ENCODE results near the gene BCR. TPM values are rescaled to one million over a fixed set of nuclear protein-coding genes. Genes with fewer than 3 reads are reported as not detected.

BCR gene
- total and polyA plus RNA-seq, 2 of the 8 experiments (the other 6 are each of a cell fraction or from before 2014, with no cell fraction given) = 66.7 to 130 TPM

DNA sequence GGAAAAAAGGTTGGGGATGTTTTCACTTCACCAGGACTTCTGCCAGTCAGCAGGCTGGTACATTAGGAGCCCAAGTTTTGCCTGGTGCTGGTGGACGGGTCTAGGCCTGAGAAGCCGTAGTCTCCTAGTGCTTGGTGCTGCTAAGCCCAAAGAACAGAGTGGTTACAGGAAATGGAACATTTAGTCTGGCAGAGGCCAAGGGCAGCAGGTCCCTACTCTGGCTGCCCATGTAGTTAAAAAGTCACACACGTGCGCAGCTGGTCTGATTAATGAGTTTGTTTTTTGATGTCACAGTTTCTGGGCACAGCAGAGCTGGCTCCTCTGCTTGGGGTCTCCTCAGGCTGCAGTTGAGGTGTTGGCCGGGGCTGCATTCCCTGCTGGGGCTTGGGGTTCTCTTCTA is 20.6 kb downstream of the BCR start:
- Histone ChIP-seq H3K14ac (ENCODE audit: insufficient read length) (no peak overlapping the region), H3K27me3 (replicated peaks in 1 of 4; ENCODE audit: control insufficient read depth in 3 of 4, extremely low read depth in 1 of 4, insufficient read depth in 3 of 4, low read length in 3 of 4) (no peaks in the 10 kb centered on the region), H2AK5ac (ENCODE audit: low read depth, low read length) (peak overlapping the region; percentile 53; the same call in 1 of the 2 replicates), H3K27ac (ENCODE audit: low read depth, low read length) (no peak overlapping the region), H3K9ac (replicated peaks in 1 of 4; ENCODE audit: extremely low read depth in 1 of 4, low read depth in 3 of 4, low read length in 3 of 4) (no peak overlapping the region), H3K4ac (replicated peaks; ENCODE audit: insufficient read length, low read depth, low read length) (no peak overlapping the region), H3K23me2 (ENCODE audit: low read depth, low read length) (no peaks in the 10 kb centered on the region), H2AFZ (ENCODE audit: low read length) (no peak overlapping the region), H2BK5ac (ENCODE audit: low read depth, low read length) (no peak overlapping the region), H3K9me3 (ENCODE audit: insufficient read depth in 2 of 2, low read depth in 1 of 2, low read length in 1 of 2) (no peaks in the 10 kb centered on the region), H2BK12ac (ENCODE audit: low read depth, low read length) (peak overlapping the region; percentile 39; the same call in 1 of the 2 replicates), H2BK120ac (replicated peaks; ENCODE audit: low read depth, low read length) (no peak overlapping the region), H3K79me1 (ENCODE audit: low read depth, low read length) (peaks cover 44% of the 10 kb centered on the region), H3K56ac (replicated peaks; ENCODE audit: insufficient read length, low read depth, low read length) (no peak overlapping the region), H4K8ac (ENCODE audit: extremely low read depth, insufficient read depth, low read length) (no peak overlapping the region), H3K4me2 (ENCODE audit: insufficient read depth in 1 of 2, low read depth in 2 of 2, low read length in 2 of 2) (no peak overlapping the region), H3K4me1 (replicated peaks in 1 of 4; ENCODE audit: control insufficient read depth in 3 of 4, insufficient read depth in 4 of 4, low read length in 3 of 4) (peaks cover 0 to 27% (median 5%) of the 10 kb centered on the region in 4 experiments; a peak in 4 of 7 replicates), H4K91ac (replicated peaks; ENCODE audit: insufficient read length, low read length) (no peak overlapping the region), H3K79me2 (ENCODE audit: control insufficient read depth in 1 of 2, insufficient read depth in 2 of 2, low read length in 2 of 2) (peaks cover 21 to 98% of the 10 kb centered on the region in 2 experiments), H2BK15ac (ENCODE audit: low read length) (0 out of 2 replicates have a peak overlapping the region, but pooled peaks have one; percentile 88), H3K23ac (ENCODE audit: insufficient read length) (no peak overlapping the region), H4K20me1 (replicated peaks in 1 of 2; ENCODE audit: control insufficient read depth in 1 of 2, insufficient read depth in 2 of 2, low read length in 2 of 2) (peaks cover 29 to 49% of the 10 kb centered on the region in 2 experiments), H3K4me3 (ENCODE audit: extremely low read depth in 1 of 4, insufficient read depth in 2 of 4, low read depth in 3 of 4, low read length in 4 of 4) (no peak overlapping the region), H3K36me3 (ENCODE audit: control insufficient read depth in 2 of 4, insufficient read depth in 4 of 4, low read length in 3 of 4) (0 out of 8 replicates have a peak, but pooled peaks cover 0 to 6% (median 0%) of the 10 kb centered on the region in 4 experiments), H3K18ac (ENCODE audit: extremely low read depth, low read length) (no peak overlapping the region; the same call in none of the 2 replicates), H2BK20ac (ENCODE audit: low read length) (no peak overlapping the region), H4K5ac (ENCODE audit: insufficient read length, low read depth, low read length) (no peak overlapping the region)
- WGBS, 2 experiments (ENCODE audit: extremely low coverage in 1 of 2, insufficient coverage in 1 of 2, insufficient read length in 1 of 2, insufficient replicate concordance in 2 of 2, low coverage in 1 of 2, low lambda C conversion rate in 2 of 2, missing lambda C conversion rate in 1 of 2) = 94% methylated on average over 5 of the region's 5 CpGs; no CpG with 5 or more reads in 1 of the 2 experiments
- DNase-seq (ENCODE audit: low read depth in 1 of 2, low spot score in 2 of 2) (no peak), FAIRE-seq (no peak)
- POLR2A ChIA-PET (ENCODE audit: partially characterized antibody) = interaction anchor here (1.4 kb wide), 1 partner anchor 13 kb away, joined by 3 read pairs; no protein-coding TSS in a partner anchor
- CTCF ChIA-PET (ENCODE audit: partially characterized antibody) = interaction anchor here (1.7 kb wide), 2 partner anchors 24 to 69 kb away, joined by 4 to 6 read pairs; no protein-coding TSS in a partner anchor
- TF ChIP-seq MAFK (IDR thresholded peaks at IDR 0.05; ENCODE audit: low read depth, low read length) (no peak), NRF1 (IDR thresholded peaks at IDR 0.05; ENCODE audit: low read depth, low read length) (no peak)

All from H1 (cell line).